ENCODE measurements around the gene AXL. TPM values are rescaled to one million over a fixed set of nuclear protein-coding genes. Genes with fewer than 3 reads are reported as not detected.

The AXL gene
- total and polyA plus RNA-seq, 9 of the 15 experiments (the other 6 are each of a cell fraction or from before 2014, with no cell fraction given): 0.80 to 6.6 (median 1.6) TPM

DNA sequence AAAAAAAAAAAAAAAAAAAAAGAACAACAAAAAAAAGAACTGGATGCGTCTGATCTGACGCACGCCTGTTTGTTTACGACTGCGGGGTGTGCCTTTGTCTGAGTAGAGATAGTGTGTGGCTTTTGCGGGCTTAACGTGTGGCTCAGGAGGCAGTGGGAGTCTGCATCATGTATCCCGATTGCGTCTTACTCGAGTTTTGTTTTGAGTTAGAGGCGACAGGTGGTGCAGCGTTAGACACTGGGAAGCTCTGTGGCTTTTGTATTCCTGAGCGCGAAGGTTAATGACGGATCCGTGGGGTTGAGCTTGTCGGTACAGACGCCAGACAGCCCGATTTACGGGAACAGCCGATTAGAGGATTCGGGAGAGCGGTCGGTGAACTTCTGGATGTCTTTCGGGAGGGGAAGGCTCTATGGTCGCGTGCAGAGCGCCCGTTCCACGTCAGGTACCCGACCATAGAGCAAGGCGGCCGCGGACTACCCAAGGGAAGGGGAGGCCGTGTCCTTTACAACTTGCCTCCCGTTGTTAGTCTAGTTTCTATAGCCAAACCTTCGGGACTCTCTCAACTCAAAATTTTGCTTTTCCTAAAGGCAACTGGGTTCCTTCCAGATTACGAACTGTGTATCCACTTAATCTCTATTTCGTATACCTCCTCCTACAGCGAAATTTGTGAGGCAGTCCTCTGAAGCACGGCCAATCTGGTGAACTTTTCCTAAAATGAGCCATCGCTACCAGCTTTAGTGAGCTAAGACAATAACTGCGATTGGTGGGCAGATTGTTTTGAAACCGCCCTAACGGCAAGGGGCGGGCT, 44.2 kb downstream of the AXL start (continued):
- TF ChIP-seq GTF3C2 (IDR thresholded peaks at IDR 0.05; ENCODE audit: borderline replicate concordance, extremely low read depth, insufficient read length): no peak
- TF ChIP-seq NFRKB (IDR thresholded peaks at IDR 0.05; ENCODE audit: low read depth): no peak; the same call in 1 of the 2 replicates
- TF ChIP-seq YBX1 (IDR thresholded peaks at IDR 0.05): no peak
- TF ChIP-seq ZNF830 (CRISPR knock-in tag; IDR thresholded peaks at IDR 0.05): no peak
- TF ChIP-seq TCF7 (IDR thresholded peaks at IDR 0.05; ENCODE audit: borderline replicate concordance): no peak
- no peak for TF ChIP-seq BRF1 (IDR thresholded peaks at IDR 0.05; ENCODE audit: borderline replicate concordance, extremely low read depth, insufficient read length)
- TF ChIP-seq, protein P1, sequence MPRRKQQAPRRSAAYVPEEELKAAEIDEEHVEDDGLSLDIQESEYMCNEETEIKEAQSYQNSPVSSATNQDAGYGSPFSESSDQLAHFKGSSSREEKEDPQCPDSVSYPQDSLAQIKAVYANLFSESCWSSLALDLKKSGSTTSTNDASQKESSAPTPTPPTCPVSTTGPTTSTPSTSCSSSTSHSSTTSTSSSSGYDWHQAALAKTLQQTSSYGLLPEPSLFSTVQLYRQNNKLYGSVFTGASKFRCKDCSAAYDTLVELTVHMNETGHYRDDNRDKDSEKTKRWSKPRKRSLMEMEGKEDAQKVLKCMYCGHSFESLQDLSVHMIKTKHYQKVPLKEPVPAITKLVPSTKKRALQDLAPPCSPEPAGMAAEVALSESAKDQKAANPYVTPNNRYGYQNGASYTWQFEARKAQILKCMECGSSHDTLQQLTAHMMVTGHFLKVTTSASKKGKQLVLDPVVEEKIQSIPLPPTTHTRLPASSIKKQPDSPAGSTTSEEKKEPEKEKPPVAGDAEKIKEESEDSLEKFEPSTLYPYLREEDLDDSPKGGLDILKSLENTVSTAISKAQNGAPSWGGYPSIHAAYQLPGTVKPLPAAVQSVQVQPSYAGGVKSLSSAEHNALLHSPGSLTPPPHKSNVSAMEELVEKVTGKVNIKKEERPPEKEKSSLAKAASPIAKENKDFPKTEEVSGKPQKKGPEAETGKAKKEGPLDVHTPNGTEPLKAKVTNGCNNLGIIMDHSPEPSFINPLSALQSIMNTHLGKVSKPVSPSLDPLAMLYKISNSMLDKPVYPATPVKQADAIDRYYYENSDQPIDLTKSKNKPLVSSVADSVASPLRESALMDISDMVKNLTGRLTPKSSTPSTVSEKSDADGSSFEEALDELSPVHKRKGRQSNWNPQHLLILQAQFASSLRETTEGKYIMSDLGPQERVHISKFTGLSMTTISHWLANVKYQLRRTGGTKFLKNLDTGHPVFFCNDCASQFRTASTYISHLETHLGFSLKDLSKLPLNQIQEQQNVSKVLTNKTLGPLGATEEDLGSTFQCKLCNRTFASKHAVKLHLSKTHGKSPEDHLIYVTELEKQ (CRISPR knock-in tag; IDR thresholded peaks at IDR 0.05): no peak
- peak; percentile 29 for TF ChIP-seq SP2 (IDR thresholded peaks at IDR 0.05; ENCODE audit: extremely low read depth, low read depth, low read length, poor library complexity, severe bottlenecking)
- TF ChIP-seq ZKSCAN3 (CRISPR knock-in tag; IDR thresholded peaks at IDR 0.05): no peak
- no peak for TF ChIP-seq ZNF583 (CRISPR knock-in tag; IDR thresholded peaks at IDR 0.05)
- TF ChIP-seq SP1 (CRISPR knock-in tag; IDR thresholded peaks at IDR 0.05): no peak
- TF ChIP-seq THRB (CRISPR knock-in tag; conservative IDR thresholded peaks at IDR 0.05): 0 out of 2 replicates have a peak, but pooled peaks have one; percentile 33
- no peak for TF ChIP-seq JUNB (CRISPR knock-in tag; conservative IDR thresholded peaks at IDR 0.05)
- TF ChIP-seq IRF1 (CRISPR knock-in tag; IDR thresholded peaks at IDR 0.05; ENCODE audit: borderline replicate concordance): 0 out of 2 replicates have a peak, but pooled peaks have one; percentile 24
- TF ChIP-seq, protein P2, sequence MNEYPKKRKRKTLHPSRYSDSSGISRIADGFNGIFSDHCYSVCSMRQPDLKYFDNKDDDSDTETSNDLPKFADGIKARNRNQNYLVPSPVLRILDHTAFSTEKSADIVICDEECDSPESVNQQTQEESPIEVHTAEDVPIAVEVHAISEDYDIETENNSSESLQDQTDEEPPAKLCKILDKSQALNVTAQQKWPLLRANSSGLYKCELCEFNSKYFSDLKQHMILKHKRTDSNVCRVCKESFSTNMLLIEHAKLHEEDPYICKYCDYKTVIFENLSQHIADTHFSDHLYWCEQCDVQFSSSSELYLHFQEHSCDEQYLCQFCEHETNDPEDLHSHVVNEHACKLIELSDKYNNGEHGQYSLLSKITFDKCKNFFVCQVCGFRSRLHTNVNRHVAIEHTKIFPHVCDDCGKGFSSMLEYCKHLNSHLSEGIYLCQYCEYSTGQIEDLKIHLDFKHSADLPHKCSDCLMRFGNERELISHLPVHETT (CRISPR knock-in tag; conservative IDR thresholded peaks at IDR 0.05 in 1 of 2, IDR thresholded peaks at IDR 0.05 in 1 of 2): peak in 1 of 2 experiments; percentile 46; a peak in 2 of 4 replicates
- peak; percentile 94 for TF ChIP-seq CHD1 (IDR thresholded peaks at IDR 0.05; ENCODE audit: low read length)
